GM12878 (cell line): Measurements from ENCODE around the gene FAM193A. TPM values are rescaled to one million over a fixed set of nuclear protein-coding genes. Genes with fewer than 3 reads are reported as not detected.

Experiments used
- ATAC-seq: fragments of 200-7000 bp; cut with Tn5 transposase; 3 replicates; pipeline ENCODE4 v1.9.1; 2020; ENCODE audit warnings: mild to moderate bottlenecking, moderate library complexity
- BruUV-seq: library from RNA; stranded (reverse); fragments of 400-500 nt; replicated peaks from 2 replicates; lab custom pipeline; 2021; lab: Mats Ljungman, UMichigan
- CTCF ChIA-PET: fragments of 300-600 bp; sonication (Branson Sonifier 250); formaldehyde crosslinking; extraction: SDS; loops from one replicate; lab custom pipeline; 2021; ENCODE audit warnings: inconsistent platforms; lab: Yijun Ruan, JAX
- POLR2A ChIA-PET: fragments of 350-600 bp; formaldehyde crosslinking; extraction: SDS; loops from one replicate; lab custom pipeline; 2021; ENCODE audit warnings: inconsistent platforms; lab: Charles Lee
- RAD21 ChIA-PET: fragments of 300-600 bp; sonication (Branson Sonifier 250); formaldehyde crosslinking; loops from one replicate; lab custom pipeline; 2023; ENCODE audit warnings: antibody characterized with exemption; ENCODE audit not compliant: unreplicated experiment; lab: Charles Lee
- SMC1A ChIA-PET: fragments of 300-600 bp; sonication (Branson Sonifier 250); formaldehyde crosslinking; loops from one replicate; lab custom pipeline; 2023; ENCODE audit not compliant: unreplicated experiment, uncharacterized antibody; lab: Charles Lee
- DNase-seq: peaks from one replicate; pipeline ENCODE4 v3.0.0-alpha.2; 2011; ENCODE audit warnings: low read depth, low spot score
- FAIRE-seq: peaks from 3 replicates; lab custom pipeline; 2011; peaks lifted over from hg19 to GRCh38; lab: Jason Lieb, UNC
- H2AFZ ChIP-seq: 2 replicates; pipeline ENCODE4 v1.6.0; 2011; ENCODE audit warnings: low read depth, low read length, control low read depth; ENCODE audit not compliant: control insufficient read depth
- H3K27ac ChIP-seq: 2 replicates; pipeline ENCODE4 v1.5.1; 2011; ENCODE audit warnings: control low read depth; ENCODE audit not compliant: control insufficient read depth, insufficient read depth
- H3K27me3 ChIP-seq, 2 experiments: replicated peaks in 1 of 2; 2 replicates each; pipeline versions ENCODE4 v1.6.0 to v1.6.1; 2011; ENCODE audit warnings: low read length in 1 of 2; ENCODE audit not compliant: control insufficient read depth in 2 of 2, insufficient read depth in 2 of 2
- H3K36me3 ChIP-seq, 2 experiments: 2 replicates each; pipeline ENCODE4 v1.5.1; 2011; ENCODE audit warnings: low read length in 1 of 2; ENCODE audit not compliant: control insufficient read depth in 2 of 2, insufficient read depth in 2 of 2
- H3K4me1 ChIP-seq: 2 replicates; pipeline ENCODE4 v1.6.1; 2011; ENCODE audit warnings: mild to moderate bottlenecking, low read length, moderate library complexity, mixed read lengths; ENCODE audit not compliant: control insufficient read depth, insufficient read depth
- H3K4me2 ChIP-seq: 2 replicates; pipeline ENCODE4 v1.6.0; 2011; ENCODE audit warnings: control low read depth; ENCODE audit not compliant: control insufficient read depth, insufficient read depth
- H3K4me3 ChIP-seq: fragments of 200-600 bp; sonication (generic); 2 replicates; pipeline ENCODE4 v1.5.1; 2016
- H3K79me2 ChIP-seq: 2 replicates; pipeline ENCODE4 v1.6.0; 2011; ENCODE audit warnings: low read length; ENCODE audit not compliant: control insufficient read depth, insufficient read depth
- H3K9ac ChIP-seq: 2 replicates; pipeline ENCODE4 v1.8.0; 2011; ENCODE audit warnings: low read length, control low read depth, mixed read lengths; ENCODE audit not compliant: control insufficient read depth, insufficient read depth
- H3K9me3 ChIP-seq: replicated peaks from 3 replicates; pipeline ENCODE4 v1.5.1; 2011; ENCODE audit warnings: mild to moderate bottlenecking, low read length; ENCODE audit not compliant: control insufficient read depth, insufficient read depth
- H4K20me1 ChIP-seq: 2 replicates; pipeline ENCODE4 v1.6.0; 2011; ENCODE audit not compliant: control insufficient read depth, insufficient read depth
- BHLHE40 ChIP-seq, 2 experiments: fragments of 450-650 bp in 1 of 2; IDR thresholded peaks; 2 replicates each; pipeline ENCODE4 v1.6.1; 2011 to 2017; ENCODE audit warnings: low read depth in 2 of 2, borderline replicate concordance in 1 of 2, improper control_type of control experiment in 1 of 2, low read length in 1 of 2, mild to moderate bottlenecking in 1 of 2
- CBX5 ChIP-seq: sonication (generic); IDR thresholded peaks from 2 replicates; pipeline ENCODE4 v1.6.1; 2016; ENCODE audit warnings: low read depth, moderate library complexity, mild to moderate bottlenecking, inconsistent platforms
- CHD4 ChIP-seq: fragments of 200-600 bp; sonication (generic); IDR thresholded peaks from 2 replicates; pipeline ENCODE4 v1.6.1; 2016; ENCODE audit warnings: mild to moderate bottlenecking
- LARP7 ChIP-seq: fragments of 450-650 bp; IDR thresholded peaks from 2 replicates; pipeline ENCODE4 v1.6.1; 2017; ENCODE audit warnings: mild to moderate bottlenecking
- STAT3 ChIP-seq: IDR thresholded peaks from 2 replicates; pipeline ENCODE4 v1.6.1; 2011; ENCODE audit warnings: low read depth, low read length, improper control_type of control experiment
- WGBS: methylation state at CpG from one replicate; pipeline ENCODE4 v1.1.6; 2016; ENCODE audit warnings: low lambda C conversion rate; ENCODE audit not compliant: insufficient replicate concordance, insufficient coverage; ENCODE audit errors: missing lambda C conversion rate; 5-methylcytosine and 5-hydroxymethylcytosine counted together
- in situ Hi-C: fragments of 300-500 bp; cut with MboI; formaldehyde crosslinking; loops from 9 replicates; pipeline ENCODE4 v1.14.3; 2018; ENCODE audit warnings: mixed read lengths
- intact Hi-C: fragments of 100-400 bp; cut with micrococcal nuclease; formaldehyde crosslinking; loops from one replicate; pipeline ENCODE4 v1.14.2; 2022; ENCODE audit not compliant: unreplicated experiment
- polyA plus RNA-seq, 11 experiments: library from polyadenylated mRNA; depleted of rRNA in 4 of 11; unstranded in 6 of 11; stranded (reverse) in 5 of 11; fragments of >200 nt; fragmentation: Nextera tagmentation in 4 of 11; fragmentation: Illumina TruSeq in 1 of 11; extraction: Ambion mirVana in 4 of 11; extraction: Trizol in 1 of 11; gene quantifications; 1 replicate in 1 of 11; 2 replicates in 10 of 11; pipeline versions ENCODE4 v1.2.1 to v1.2.3, GENCODE V29; 2011 to 2016; ENCODE audit warnings: inconsistent platforms in 2 of 11, missing spikeins in 2 of 11, low read depth in 1 of 11
- total RNA-seq, 4 experiments: library from RNA; depleted of rRNA in 3 of 4; stranded (reverse); fragments of >200 nt in 3 of 4; fragmentation: Illumina TruSeq in 1 of 4; extraction: Trizol in 1 of 4; gene quantifications; 2 replicates each; pipeline versions ENCODE4 v1.2.1 to v1.2.3, GENCODE V29; 2013 to 2021

FAM193A gene
- total and polyA plus RNA-seq, 10 of the 15 experiments (the other 5 are each of a cell fraction or from before 2014, with no cell fraction given), result 0.52 to 23.3 (median 7.4) TPM

DNA sequence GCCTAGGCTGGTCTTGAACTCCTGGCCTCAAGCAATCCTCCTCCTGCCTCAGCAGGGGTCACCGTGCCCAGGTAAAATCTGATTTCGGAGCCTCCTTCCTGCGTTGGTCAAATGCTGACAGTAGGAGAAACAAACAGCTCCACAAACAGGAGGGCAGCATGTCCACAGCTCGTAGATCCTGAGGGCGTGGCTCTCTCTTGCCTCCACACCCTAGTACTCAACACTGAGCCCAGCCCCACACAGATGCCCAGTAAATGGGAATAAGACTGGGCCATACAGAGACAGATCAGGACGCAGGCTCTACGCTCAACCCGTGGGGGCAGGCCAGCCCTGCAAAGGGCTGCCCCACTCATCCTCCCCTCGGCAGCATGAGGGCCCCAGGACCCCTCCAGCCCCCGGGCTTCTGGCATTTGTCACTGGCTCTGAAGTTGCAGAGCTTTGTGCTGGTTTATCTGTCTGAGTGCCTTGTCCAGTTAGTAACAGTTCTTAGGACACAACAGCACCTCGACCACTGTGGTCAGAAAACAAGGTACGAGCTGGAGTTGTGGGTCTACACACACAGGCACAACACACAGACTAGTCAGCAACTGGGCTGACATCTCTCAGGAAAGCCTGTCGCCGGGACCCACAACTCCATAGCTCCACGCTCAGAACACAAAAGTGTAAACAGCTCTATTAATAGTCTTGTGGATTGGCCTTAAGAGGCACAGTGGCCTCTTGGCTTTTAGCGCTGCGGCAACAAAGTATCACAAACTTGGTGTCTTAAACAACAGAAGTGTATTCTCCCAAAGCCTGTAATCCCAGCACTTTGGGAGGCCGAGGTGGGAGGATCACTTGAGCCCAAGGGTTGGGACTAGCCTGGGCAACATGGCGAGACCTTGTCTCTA, 214.5 kb downstream of the FAM193A start:
- in situ Hi-C loops, result loop anchor here (25.0 kb wide), 1 partner anchor 186 kb away; no protein-coding TSS in a partner anchor
- intact Hi-C loops, result no loop called here
- peaks cover 27% of the 10 kb centered on the region for H3K4me1 ChIP-seq
- no peak for TF ChIP-seq STAT3
- no peak for TF ChIP-seq CBX5
- TF ChIP-seq CHD4, result no peak
- no peak for TF ChIP-seq LARP7
- no peak for TF ChIP-seq BHLHE40 (IDR thresholded peaks at IDR 0.05; ENCODE audit: borderline replicate concordance in 1 of 2, low read depth in 2 of 2, low read length in 1 of 2)
- TF ChIP-seq, all 136 proteins: peak for 0
- DNase-seq, result no peak
- no peak for ATAC-seq
- WGBS, result 94% methylated on average over 19 of the region's 19 CpGs
- Histone ChIP-seq H4K20me1 (peaks cover 3% of the 10 kb centered on the region; the same call in 1 of the 2 replicates), H3K9ac (no peak overlapping the region), H3K4me3 (no peak overlapping the region), H2AFZ (no peak overlapping the region), H3K27me3 (no peaks in the 10 kb centered on the region), H3K36me3 (peaks cover 6 to 11% of the 10 kb centered on the region in 2 experiments; a peak in 3 of 4 replicates), H3K79me2 (peaks cover 52% of the 10 kb centered on the region), H3K27ac (no peak overlapping the region), H3K4me2 (no peak overlapping the region), H3K9me3 (no peaks in the 10 kb centered on the region; the same call in 2 of the 3 replicates)
- no TSS peak for BruUV-seq
- SMC1A ChIA-PET, result interaction anchor here (1.0 to 1.2 kb wide), 2 partner anchors 22 to 55 kb away, joined by 5 read pairs; no protein-coding TSS in a partner anchor
- POLR2A ChIA-PET, result interaction anchor here (0.6 to 1.6 kb wide), 5 partner anchors 7 to 185 kb away, joined by 3 to 5 read pairs (median 3); no protein-coding TSS in a partner anchor
- CTCF ChIA-PET, result interaction anchor here (0.8 to 1.7 kb wide), 2 partner anchors 12 to 55 kb away, joined by 3 to 6 read pairs; no protein-coding TSS in a partner anchor
- RAD21 ChIA-PET, result interaction anchor here (1.1 to 1.3 kb wide), 2 partner anchors 46 to 215 kb away, joined by 3 to 4 read pairs; no protein-coding TSS in a partner anchor
- FAIRE-seq, result no peak
